Measurements from ENCODE around the gene UGT1A5. TPM values are rescaled to one million over a fixed set of nuclear protein-coding genes. Genes with fewer than 3 reads are reported as not detected.

Gene UGT1A5
- total and polyA plus RNA-seq, 2 of the 8 experiments (the other 6 are each of a cell fraction or from before 2014, with no cell fraction given), result not detected

DNA sequence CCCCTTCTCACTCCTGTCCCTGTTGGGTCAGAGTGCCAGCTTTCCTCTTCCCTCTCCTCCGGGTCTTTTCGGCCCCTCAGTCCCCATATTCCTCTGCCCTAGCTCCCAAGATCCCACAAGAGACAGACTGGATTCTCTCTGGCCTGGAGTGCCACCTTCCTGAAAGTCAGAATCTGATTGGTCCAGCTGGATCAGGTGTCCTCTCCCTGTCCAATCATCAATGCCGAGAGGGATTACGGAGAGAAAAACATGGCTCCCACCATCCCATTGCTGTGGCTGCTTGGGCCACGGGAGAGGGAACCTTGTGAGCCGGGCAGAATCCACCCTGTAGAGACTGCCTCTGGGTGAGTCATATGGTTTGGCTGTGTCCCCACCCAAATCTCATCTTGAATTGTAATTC is 62.7 kb downstream of the UGT1A5 start:
- FAIRE-seq (no peak), DNase-seq (ENCODE audit: low read depth in 1 of 2, low spot score in 2 of 2) (no peak)
- peaks cover 12 to 13% of the 10 kb centered on the region in 2 experiments; a peak in 3 of 4 replicates for H3K9me3 ChIP-seq (ENCODE audit: insufficient read depth in 2 of 2, low read depth in 1 of 2, low read length in 1 of 2)
- H2BK5ac ChIP-seq (ENCODE audit: low read depth, low read length), result no peak overlapping the region
- H2BK12ac ChIP-seq (ENCODE audit: low read depth, low read length), result no peak overlapping the region
- ChIA-PET POLR2A (ENCODE audit: partially characterized antibody) (no interaction called here), CTCF (ENCODE audit: partially characterized antibody) (no interaction called here)
- H2BK15ac ChIP-seq (ENCODE audit: low read length), result no peak overlapping the region
- H3K79me1 ChIP-seq (ENCODE audit: low read depth, low read length), result no peaks in the 10 kb centered on the region
- H4K91ac ChIP-seq (replicated peaks; ENCODE audit: insufficient read length, low read length), result no peak overlapping the region
- no peak overlapping the region for H2AFZ ChIP-seq (ENCODE audit: low read length)
- H3K14ac ChIP-seq (ENCODE audit: insufficient read length), result no peak overlapping the region
- H3K36me3 ChIP-seq (ENCODE audit: control insufficient read depth in 2 of 4, insufficient read depth in 4 of 4, low read length in 3 of 4), result no peaks in the 10 kb centered on the region
- H3K4ac ChIP-seq (replicated peaks; ENCODE audit: insufficient read length, low read depth, low read length), result no peak overlapping the region
- H4K8ac ChIP-seq (ENCODE audit: extremely low read depth, insufficient read depth, low read length), result no peak overlapping the region
- H3K79me2 ChIP-seq (ENCODE audit: control insufficient read depth in 1 of 2, insufficient read depth in 2 of 2, low read length in 2 of 2), result no peaks in the 10 kb centered on the region
- H3K27ac ChIP-seq (ENCODE audit: low read depth, low read length), result no peak overlapping the region
- no peak overlapping the region for H3K9ac ChIP-seq (replicated peaks in 1 of 4; ENCODE audit: extremely low read depth in 1 of 4, low read depth in 3 of 4, low read length in 3 of 4)
- no peaks in the 10 kb centered on the region for H3K27me3 ChIP-seq (replicated peaks in 1 of 4; ENCODE audit: control insufficient read depth in 3 of 4, extremely low read depth in 1 of 4, insufficient read depth in 3 of 4, low read length in 3 of 4)
- no peak overlapping the region for H3K56ac ChIP-seq (replicated peaks; ENCODE audit: insufficient read length, low read depth, low read length)
- no peak overlapping the region for H2BK20ac ChIP-seq (ENCODE audit: low read length)
- peaks cover 2% of the 10 kb centered on the region; the same call in 1 of the 2 replicates for H3K23me2 ChIP-seq (ENCODE audit: low read depth, low read length)
- no peaks in the 10 kb centered on the region for H3K4me1 ChIP-seq (replicated peaks in 1 of 4; ENCODE audit: control insufficient read depth in 3 of 4, insufficient read depth in 4 of 4, low read length in 3 of 4)
- no peak overlapping the region for H2BK120ac ChIP-seq (replicated peaks; ENCODE audit: low read depth, low read length)
- no peak overlapping the region for H4K5ac ChIP-seq (ENCODE audit: insufficient read length, low read depth, low read length)
- no peaks in the 10 kb centered on the region for H4K20me1 ChIP-seq (replicated peaks in 1 of 2; ENCODE audit: control insufficient read depth in 1 of 2, insufficient read depth in 2 of 2, low read length in 2 of 2)
- no peak overlapping the region for H3K23ac ChIP-seq (ENCODE audit: insufficient read length)
- no peak overlapping the region for H3K18ac ChIP-seq (ENCODE audit: extremely low read depth, low read length)
- H3K4me3 ChIP-seq (ENCODE audit: extremely low read depth in 1 of 4, insufficient read depth in 2 of 4, low read depth in 3 of 4, low read length in 4 of 4), result no peak overlapping the region
- H3K4me2 ChIP-seq (ENCODE audit: insufficient read depth in 1 of 2, low read depth in 2 of 2, low read length in 2 of 2), result no peak overlapping the region
- H2AK5ac ChIP-seq (ENCODE audit: low read depth, low read length), result no peak overlapping the region
- 84% methylated on average over 6 of the region's 6 CpGs; no CpG with 5 or more reads in 1 of the 2 experiments for WGBS, 2 experiments (ENCODE audit: extremely low coverage in 1 of 2, insufficient coverage in 1 of 2, insufficient read length in 1 of 2, insufficient replicate concordance in 2 of 2, low coverage in 1 of 2, low lambda C conversion rate in 2 of 2, missing lambda C conversion rate in 1 of 2)
- TF ChIP-seq CBX5 (IDR thresholded peaks at IDR 0.05; ENCODE audit: low read depth, low read length) (no peak), JUND (IDR thresholded peaks at IDR 0.05; ENCODE audit: low read length) (no peak), PHF8 (conservative IDR thresholded peaks at IDR 0.05; ENCODE audit: low read depth, low read length) (no peak), ASH2L (IDR thresholded peaks at IDR 0.05; ENCODE audit: low read length) (no peak), TAF1 (IDR thresholded peaks at IDR 0.05; ENCODE audit: low read depth, low read length) (no peak), SIX5 (IDR thresholded peaks at IDR 0.05; ENCODE audit: low read depth, low read length) (no peak), RXRA (IDR thresholded peaks at IDR 0.05; ENCODE audit: insufficient read depth, low read depth, low read length) (no peak), RAD21 (IDR thresholded peaks at IDR 0.05 in 1 of 2, conservative IDR thresholded peaks at IDR 0.05 in 1 of 2; ENCODE audit: low read depth in 2 of 2, low read length in 2 of 2) (no peak), KDM4A (IDR thresholded peaks at IDR 0.05; ENCODE audit: low read depth, low read length, severe bottlenecking) (no peak), EGR1 (IDR thresholded peaks at IDR 0.05; ENCODE audit: borderline replicate concordance, low read depth, low read length) (no peak), FOSL1 (IDR thresholded peaks at IDR 0.05; ENCODE audit: insufficient read depth, low read depth, low read length) (no peak)
- TF ChIP-seq, protein P1, sequence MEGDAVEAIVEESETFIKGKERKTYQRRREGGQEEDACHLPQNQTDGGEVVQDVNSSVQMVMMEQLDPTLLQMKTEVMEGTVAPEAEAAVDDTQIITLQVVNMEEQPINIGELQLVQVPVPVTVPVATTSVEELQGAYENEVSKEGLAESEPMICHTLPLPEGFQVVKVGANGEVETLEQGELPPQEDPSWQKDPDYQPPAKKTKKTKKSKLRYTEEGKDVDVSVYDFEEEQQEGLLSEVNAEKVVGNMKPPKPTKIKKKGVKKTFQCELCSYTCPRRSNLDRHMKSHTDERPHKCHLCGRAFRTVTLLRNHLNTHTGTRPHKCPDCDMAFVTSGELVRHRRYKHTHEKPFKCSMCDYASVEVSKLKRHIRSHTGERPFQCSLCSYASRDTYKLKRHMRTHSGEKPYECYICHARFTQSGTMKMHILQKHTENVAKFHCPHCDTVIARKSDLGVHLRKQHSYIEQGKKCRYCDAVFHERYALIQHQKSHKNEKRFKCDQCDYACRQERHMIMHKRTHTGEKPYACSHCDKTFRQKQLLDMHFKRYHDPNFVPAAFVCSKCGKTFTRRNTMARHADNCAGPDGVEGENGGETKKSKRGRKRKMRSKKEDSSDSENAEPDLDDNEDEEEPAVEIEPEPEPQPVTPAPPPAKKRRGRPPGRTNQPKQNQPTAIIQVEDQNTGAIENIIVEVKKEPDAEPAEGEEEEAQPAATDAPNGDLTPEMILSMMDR (IDR thresholded peaks at IDR 0.05; ENCODE audit: control extremely low read depth in 1 of 3, insufficient read depth in 1 of 3, low read depth in 1 of 3, low read length in 3 of 3), result no peak

Data from H1 (cell line).